Measurements from ENCODE around the gene PLCL2.
A peak's percentile ranks its signal among the peaks of the same experiment; 100 is the strongest.
"Not testable (repeated sequence)": the region's sequence is repeated elsewhere in the genome, so short reads cannot be mapped to it uniquely, and the experiment has no call there.

The PLCL2 gene

GRCh38 chr3:16978234-16978920 lies 93.6 kb downstream of the PLCL2 start:
- no peak for DNase-seq

DNA sequence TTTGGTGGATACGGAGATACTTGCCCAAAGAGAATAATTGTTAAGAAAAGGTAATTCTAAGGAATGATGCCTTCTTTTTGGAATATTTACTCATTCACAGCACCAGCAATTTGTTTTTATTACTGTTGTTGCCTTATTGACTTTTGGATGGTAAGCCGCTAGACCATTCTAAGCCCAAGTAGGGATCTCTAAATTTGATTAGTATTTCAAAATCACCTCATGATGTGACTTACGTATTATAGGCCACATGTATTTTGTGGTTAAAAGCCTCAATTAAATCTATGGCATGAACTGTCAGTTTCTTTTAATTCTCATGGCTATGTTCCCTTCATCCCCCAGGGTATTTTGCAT lies 94.1 kb downstream of the PLCL2 start:
- no peak for DNase-seq

- not testable (repeated sequence) for DNase-seq
Measured at GRCh38 chr3:16979769-16980515, 95.2 kb downstream of the PLCL2 start.

- not testable (repeated sequence) for DNase-seq
Measured at GRCh38 chr3:16980526-16980925, 95.8 kb downstream of the PLCL2 start.

DNA sequence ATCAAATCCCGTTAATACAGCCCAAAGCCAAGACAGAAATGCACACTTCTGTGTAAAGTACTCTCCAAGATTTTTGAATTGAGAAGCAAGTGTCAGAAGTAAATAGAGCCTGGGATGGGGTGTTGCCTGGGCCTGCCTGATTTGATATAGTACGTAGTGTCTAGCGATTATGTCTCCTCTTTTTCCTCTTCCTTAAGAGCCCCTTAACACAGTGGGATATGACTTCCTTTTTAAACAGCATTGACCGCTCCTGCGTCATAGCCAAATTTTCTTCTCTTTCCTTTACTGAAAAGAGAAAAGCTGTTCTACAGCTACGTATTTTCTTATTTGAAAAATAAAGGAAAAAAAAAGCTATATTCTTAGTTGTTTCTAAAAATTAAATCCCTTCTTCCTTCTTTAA lies 97.7 kb downstream of the PLCL2 start:
- no peak for DNase-seq

GRCh38 chr3:16985608-16986007 lies 100.9 kb downstream of the PLCL2 start:
- no peak for DNase-seq

- DNase-seq = no peak
Measured at GRCh38 chr3:16987141-16987540, 102.4 kb downstream of the PLCL2 start.

- DNase-seq = no peak
Measured at GRCh38 chr3:16990163-16990562, 105.4 kb downstream of the PLCL2 start.

DNA sequence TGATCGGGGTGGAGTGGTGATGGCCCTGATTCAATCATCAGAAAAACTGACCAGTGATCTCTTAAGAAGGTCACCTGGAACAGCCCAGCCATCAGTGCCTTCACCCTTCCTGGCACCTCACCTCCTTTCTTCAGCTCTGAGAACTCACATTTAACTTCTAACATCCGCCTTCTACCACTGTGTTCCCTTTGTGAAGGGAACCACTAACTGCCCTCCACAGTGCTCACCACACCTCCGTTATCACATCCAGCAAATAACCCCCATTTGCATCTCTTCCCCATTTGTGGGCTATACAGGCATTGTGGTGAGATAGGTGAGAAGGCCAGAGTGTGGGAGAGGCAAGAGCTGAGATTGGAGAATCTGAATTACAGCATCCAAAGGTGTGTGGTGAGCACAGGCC lies 107.4 kb downstream of the PLCL2 start:
- DNase-seq = no peak

- DNase-seq = no peak
Measured at GRCh38 chr3:16993227-16993626, 108.5 kb downstream of the PLCL2 start.

- peak; percentile 8 to 21 for DNase-seq
Measured at GRCh38 chr3:16994854-16995525, 110.2 kb downstream of the PLCL2 start.

DNA sequence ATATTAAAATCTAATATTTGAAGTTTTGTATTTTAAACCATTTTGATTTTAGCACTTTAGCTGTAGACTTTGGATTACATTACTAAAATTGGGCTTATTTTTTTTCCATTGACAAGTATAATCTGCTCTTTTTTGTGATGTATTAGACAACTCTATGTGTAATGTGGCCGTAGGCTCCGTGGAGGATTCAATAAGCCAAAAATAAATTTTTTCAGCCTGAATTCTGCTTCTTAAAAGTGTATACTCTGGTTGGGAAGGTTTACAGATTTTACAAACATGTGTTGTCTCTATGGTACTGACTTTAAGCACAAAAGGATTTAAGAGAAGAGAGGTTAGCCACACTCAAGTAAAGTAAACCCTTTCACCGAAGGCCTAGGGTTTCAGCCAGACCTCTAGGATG lies 110.8 kb downstream of the PLCL2 start:
- no peak for DNase-seq

DNA sequence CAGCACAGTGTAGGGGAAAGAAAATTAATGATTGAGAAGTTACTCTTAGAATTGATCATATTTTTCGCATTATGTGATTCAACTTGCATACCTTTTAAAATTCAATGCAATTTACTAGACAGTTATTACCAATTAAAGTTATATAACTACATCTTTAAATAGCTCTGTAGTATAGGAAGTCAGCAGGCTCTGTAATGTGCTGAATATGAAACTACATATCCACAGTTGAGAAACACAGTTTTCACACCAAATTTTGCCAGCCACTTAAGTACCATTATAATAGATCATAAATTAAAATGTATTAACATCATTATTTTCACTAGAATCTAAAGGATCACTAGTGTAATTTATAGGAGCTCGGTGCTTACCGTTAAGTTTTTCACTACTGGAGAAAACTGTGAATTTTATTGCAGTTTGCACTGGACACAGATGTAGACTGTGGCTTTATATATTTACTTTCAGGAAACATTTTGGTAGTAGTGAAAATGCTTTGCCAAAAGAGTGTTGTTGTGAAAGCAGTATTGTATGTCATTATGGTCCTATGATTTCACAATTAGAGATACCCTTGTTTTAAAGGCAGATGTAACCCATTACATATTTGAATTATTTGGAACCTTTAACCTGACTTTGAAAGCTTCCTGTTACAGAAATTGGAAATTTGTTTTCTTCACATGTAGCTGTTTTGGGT lies 113.6 kb downstream of the PLCL2 start:
- no peak for DNase-seq

GRCh38 chr3:16999161-16999560 lies 114.4 kb downstream of the PLCL2 start:
- no peak for DNase-seq

GRCh38 chr3:16999871-17000270 lies 115.1 kb downstream of the PLCL2 start:
- DNase-seq = no peak

DNA sequence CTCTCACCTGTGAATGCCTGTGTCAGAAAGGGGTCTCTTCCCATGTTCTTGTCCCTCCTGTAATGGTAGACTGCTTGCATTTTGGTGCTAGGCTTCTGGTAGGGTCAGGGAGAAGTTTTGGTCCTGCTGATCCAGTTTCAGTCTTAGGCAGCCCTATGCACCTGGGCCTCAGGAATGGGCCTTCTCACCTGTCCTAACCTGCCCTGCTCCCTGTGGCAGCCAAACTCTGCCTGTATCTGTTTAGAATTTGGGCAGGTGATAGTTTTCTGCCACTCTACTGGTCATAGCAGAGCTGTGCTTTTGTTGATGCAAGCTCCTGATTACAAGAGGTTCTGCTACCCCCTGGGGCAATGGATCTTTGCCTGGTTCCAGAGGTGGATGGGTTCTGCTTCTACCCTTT lies 118.7 kb downstream of the PLCL2 start:
- DNase-seq = no peak

DNA sequence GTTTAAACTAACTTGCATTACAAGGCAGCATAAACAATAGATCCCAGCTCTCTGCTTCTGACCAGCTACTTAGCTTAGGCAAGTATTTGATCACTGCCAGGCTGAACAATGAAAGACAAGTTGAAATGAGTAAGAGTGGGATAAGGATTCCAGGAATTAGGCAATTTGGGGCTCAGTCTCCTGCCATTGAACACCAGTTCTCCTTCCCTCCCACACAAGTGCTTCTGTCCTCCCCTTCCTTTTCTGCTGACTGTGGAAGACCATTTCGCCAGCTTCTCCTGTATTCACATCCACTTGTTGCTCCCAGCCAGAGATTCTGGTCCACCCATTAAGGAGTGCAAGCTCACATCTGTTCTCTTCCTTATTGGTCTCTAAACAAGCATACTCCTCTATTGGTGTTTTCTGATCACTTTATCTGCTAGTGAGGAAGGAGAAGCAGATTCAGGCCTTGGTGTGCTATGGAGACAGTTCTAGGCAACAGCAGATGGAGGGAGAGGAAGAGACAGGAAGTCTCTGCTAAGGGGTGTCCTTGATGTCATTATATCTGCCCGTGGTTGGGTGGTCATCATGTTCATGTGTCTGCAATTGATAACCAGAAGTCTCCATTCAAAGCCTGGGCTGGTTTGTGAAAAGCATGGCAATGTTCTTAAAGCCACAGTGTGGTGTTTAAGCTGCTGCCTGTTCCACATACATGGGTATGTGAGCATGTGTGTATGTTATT lies 121.5 kb downstream of the PLCL2 start:
- DNase-seq = no peak

GRCh38 chr3:17007284-17007683 lies 122.5 kb downstream of the PLCL2 start:
- no peak for DNase-seq

- DNase-seq = no peak
Measured at GRCh38 chr3:17009826-17010225, 125.1 kb downstream of the PLCL2 start.

DNA sequence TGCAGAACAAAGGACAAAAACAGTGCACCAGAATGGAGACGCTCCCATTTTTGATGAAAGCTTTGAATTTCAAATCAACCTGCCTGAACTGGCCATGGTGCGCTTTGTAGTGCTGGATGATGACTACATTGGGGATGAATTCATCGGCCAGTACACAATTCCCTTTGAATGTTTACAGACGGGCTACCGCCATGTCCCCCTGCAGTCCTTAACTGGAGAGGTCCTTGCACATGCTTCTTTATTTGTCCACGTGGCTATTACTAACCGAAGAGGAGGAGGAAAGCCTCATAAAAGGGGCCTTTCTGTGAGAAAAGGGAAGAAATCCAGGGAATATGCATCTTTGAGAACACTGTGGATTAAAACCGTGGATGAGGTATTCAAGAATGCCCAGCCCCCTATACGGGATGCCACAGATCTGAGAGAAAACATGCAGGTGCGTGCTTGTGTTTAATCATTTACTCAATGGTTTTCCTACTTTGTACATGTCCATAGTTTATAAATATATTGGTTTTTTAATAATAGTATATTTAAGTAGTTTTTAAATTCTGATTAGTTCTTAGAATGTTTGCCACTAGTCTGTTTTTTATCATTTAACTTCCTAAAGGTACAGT lies 127.1 kb downstream of the PLCL2 start:
- no peak for DNase-seq

DNA sequence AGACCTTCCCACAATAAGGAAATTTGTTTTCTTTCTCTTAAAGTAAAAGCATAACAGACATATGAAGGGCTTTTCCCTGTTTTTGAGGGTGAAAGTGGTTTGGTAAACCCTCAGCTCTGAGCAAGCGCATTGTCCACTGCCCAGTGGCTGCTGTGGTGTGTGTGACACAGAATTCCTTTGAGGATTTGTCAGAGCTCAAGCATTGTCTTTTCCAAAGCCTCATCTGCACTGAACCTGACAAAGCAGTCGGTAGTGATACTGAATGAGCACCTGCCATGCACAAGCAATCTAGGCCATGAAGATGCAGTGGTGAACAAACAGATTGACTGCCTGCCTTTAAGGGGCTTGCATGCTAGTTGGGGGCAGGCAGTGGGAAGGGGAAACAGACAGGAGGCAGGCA lies 128.3 kb downstream of the PLCL2 start:
- no peak for DNase-seq

DNA sequence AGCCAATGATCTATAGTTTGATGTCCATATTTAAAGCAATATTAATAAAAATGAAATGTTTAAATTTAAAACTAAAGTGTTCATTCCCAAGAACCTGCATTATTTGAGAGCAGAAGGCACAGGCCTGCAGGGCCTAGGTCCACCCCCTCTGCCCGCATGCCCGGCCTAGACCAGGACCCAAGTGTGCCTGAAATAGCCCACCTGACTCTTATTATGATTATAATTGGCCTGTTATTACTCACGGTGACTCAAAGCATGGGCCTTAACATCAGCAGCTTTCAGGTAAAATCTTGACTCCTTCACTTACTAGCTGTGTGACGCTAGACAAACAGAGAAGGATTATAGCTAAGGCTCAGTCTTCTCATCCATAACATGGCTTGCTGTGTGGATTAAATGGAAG lies 128.8 kb downstream of the PLCL2 start:
- DNase-seq = no peak

Data from NCI-H526 (cell line).